ENCODE measurements around the gene RHOV.

DNA sequence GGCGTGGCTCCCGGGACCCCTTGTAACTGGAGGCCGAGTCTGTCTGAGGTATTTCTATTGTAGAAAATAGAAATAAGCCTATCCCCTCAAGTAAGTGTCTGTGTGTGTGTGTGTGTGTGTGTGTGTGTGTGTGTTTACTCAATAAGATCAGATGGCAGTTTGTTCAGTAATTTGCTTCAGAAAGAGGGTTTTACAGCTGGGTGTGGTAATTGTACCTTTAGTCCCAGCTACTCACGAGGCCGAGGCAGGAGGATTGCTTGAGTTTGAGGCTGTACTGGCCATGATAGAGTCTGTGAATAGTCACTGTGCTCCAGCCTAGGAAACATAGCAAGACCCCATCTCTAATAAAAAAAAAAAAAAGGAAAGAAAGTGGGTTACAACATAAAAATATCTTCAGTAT is 21.5 kb downstream of the RHOV start:
- TF ChIP-seq, protein P1, sequence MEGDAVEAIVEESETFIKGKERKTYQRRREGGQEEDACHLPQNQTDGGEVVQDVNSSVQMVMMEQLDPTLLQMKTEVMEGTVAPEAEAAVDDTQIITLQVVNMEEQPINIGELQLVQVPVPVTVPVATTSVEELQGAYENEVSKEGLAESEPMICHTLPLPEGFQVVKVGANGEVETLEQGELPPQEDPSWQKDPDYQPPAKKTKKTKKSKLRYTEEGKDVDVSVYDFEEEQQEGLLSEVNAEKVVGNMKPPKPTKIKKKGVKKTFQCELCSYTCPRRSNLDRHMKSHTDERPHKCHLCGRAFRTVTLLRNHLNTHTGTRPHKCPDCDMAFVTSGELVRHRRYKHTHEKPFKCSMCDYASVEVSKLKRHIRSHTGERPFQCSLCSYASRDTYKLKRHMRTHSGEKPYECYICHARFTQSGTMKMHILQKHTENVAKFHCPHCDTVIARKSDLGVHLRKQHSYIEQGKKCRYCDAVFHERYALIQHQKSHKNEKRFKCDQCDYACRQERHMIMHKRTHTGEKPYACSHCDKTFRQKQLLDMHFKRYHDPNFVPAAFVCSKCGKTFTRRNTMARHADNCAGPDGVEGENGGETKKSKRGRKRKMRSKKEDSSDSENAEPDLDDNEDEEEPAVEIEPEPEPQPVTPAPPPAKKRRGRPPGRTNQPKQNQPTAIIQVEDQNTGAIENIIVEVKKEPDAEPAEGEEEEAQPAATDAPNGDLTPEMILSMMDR (conservative IDR thresholded peaks at IDR 0.05; ENCODE audit: low read length) = no peak
- TF ChIP-seq EZH2phosphoT487 (IDR thresholded peaks at IDR 0.05; ENCODE audit: borderline replicate concordance, low read depth, low read length) = no peak
